Fibroblast of pulmonary artery (primary cell): ENCODE data around the gene SPATA20.

Experiments used
- DNase-seq: peaks from one replicate; pipeline ENCODE4 v3.0.0-alpha.2; 2010; ENCODE audit warnings: low read depth
- H3K4me3 ChIP-seq: replicated peaks from 2 replicates; pipeline ENCODE4 v1.5.1; 2011; ENCODE audit warnings: low read depth, mild to moderate bottlenecking, control low read depth, low read length, moderate library complexity
- TF ChIP-seq, protein P1 (sequence below): IDR thresholded peaks from 2 replicates; pipeline ENCODE4 v1.5.1; 2011; ENCODE audit warnings: mild to moderate bottlenecking, control low read depth, low read length, inconsistent platforms; ENCODE audit errors: missing control alignments

Gene SPATA20

DNA sequence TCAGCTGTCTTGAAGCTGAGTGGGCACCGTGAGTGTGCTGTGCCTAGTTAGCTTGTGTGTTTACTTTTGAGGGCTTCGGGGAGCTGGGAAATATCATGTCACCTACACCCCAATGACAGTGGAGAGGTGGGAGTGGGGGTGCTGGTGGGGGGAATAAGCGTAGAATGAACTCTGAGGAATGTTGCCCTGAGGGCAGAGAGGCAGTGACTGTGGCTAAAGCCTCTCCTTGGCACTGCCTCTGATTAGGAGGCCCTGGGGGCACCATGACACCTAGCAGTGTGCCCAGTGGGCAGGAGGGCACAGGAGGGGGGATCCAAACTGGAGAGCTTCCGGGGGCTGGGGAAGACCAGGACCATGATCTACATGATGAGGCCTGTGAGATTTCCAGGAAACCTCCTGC is 38.4 kb downstream of the SPATA20 start:
- DNase-seq = no peak
- H3K4me3 ChIP-seq = no peak overlapping the region
- TF ChIP-seq, protein P1, sequence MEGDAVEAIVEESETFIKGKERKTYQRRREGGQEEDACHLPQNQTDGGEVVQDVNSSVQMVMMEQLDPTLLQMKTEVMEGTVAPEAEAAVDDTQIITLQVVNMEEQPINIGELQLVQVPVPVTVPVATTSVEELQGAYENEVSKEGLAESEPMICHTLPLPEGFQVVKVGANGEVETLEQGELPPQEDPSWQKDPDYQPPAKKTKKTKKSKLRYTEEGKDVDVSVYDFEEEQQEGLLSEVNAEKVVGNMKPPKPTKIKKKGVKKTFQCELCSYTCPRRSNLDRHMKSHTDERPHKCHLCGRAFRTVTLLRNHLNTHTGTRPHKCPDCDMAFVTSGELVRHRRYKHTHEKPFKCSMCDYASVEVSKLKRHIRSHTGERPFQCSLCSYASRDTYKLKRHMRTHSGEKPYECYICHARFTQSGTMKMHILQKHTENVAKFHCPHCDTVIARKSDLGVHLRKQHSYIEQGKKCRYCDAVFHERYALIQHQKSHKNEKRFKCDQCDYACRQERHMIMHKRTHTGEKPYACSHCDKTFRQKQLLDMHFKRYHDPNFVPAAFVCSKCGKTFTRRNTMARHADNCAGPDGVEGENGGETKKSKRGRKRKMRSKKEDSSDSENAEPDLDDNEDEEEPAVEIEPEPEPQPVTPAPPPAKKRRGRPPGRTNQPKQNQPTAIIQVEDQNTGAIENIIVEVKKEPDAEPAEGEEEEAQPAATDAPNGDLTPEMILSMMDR = no peak

GRCh38 chr17:50585891-50586290 is 38.9 kb downstream of the SPATA20 start:
- DNase-seq = no peak
- no peak overlapping the region for H3K4me3 ChIP-seq
- TF ChIP-seq, protein P1 = no peak

DNA sequence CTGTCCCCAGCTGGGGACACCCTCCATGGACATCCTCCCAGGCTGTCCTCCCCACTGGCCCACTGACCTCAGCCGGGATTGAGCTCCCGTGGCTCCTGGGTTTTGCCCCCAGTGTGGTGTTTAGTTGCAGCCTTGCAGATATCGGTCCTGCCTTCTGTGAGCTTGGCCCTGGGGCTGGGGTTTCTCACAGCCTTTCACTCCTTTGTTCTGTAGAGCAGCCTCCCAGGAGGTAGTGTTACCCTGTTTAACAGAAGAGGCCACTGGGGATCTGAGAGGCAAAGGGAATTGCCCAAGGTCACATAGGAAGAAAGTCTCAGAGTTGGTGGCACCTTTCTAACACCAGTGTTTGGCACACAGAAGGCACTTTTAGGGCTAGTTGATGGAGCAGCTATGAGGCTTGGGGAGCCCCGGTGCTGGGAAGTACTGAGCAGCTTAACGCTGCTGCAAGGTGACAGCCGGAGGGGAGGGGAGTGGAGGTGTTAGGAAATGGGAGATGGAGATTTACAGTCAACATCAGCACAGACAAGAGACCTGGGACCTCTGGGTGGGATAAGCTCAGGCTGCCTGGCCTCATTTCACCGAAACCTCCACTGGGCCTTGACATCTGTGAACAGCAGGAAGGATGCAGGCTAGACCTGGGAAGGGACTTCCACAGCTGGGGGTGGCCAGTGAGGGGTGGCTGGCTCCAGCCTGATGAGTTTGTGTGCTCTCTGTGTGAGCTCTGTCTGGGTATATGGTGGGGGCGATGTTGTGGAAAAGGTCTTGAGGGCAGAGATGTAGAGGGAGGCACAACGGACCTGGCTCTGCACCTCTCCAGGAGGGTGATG is 39.7 kb downstream of the SPATA20 start:
- no peak overlapping the region for H3K4me3 ChIP-seq
- TF ChIP-seq, protein P1 = no peak
- no peak for DNase-seq

GRCh38 chr17:50587571-50587970 is 40.6 kb downstream of the SPATA20 start:
- TF ChIP-seq, protein P1 = no peak
- no peak overlapping the region for H3K4me3 ChIP-seq
- no peak for DNase-seq

- DNase-seq = no peak
- TF ChIP-seq, protein P1 = no peak
- H3K4me3 ChIP-seq = no peak overlapping the region
Measured at GRCh38 chr17:50588391-50589049, 41.5 kb downstream of the SPATA20 start.

DNA sequence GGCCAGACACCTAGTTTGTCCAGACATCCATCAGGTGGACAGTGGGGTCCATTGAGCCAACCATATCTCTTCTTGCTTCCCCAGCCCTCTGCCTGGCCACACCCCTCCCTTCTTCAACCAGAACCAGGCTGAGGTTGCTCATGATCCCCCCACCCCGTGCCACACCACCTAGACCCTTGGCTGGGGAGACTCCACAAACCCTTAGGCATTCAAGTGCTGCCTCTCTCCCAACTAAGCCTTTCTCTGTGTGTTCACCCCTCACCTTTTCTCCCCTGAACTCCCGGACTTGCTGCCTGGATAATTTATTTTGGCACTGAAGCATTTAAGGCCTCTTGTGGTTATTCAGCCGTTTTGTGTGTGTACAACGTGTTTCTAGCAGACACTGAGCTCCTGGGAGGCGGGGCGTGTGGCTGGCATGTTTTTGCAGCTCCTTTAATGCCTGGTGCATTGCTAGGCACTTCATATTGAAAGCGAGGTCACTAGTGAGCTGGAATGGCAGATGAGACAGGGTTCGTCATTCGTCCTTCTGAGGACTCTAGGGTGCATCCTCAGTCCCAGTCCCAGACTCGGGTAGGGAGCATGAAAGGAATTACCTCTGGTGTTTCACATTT is 42.2 kb downstream of the SPATA20 start:
- TF ChIP-seq, protein P1 = no peak
- DNase-seq = no peak
- H3K4me3 ChIP-seq = no peak overlapping the region
